GM19193 (cell line): ENCODE results near the gene TCF4.

Experiments
- POLR2A ChIP-seq: IDR thresholded peaks from 4 replicates; pipeline ENCODE4 v1.6.1; 2011; ENCODE audit not compliant: insufficient read depth, insufficient read length; ENCODE audit errors: extremely low read depth

Gene TCF4

DNA sequence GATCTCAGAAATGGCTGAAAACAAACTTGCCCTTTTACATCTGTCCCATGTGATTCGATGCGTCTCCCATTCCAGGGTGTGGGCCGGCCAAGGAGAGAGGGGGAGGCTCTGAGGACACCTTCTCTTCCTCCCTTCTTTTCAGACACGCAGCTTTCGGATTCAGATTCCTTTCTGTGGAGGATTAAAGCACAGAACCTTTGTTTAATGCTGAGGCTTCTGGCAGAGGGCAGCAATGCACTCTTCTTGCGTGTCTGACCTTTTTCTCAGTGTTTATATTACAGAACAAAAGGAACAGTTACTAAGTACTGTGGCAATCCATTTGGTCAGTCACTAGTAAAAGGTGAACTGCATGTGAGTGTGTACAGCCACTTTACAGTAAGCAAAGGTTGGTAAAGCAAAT is 359.8 kb downstream of the TCF4 start:
- TF ChIP-seq POLR2A: no peak

DNA sequence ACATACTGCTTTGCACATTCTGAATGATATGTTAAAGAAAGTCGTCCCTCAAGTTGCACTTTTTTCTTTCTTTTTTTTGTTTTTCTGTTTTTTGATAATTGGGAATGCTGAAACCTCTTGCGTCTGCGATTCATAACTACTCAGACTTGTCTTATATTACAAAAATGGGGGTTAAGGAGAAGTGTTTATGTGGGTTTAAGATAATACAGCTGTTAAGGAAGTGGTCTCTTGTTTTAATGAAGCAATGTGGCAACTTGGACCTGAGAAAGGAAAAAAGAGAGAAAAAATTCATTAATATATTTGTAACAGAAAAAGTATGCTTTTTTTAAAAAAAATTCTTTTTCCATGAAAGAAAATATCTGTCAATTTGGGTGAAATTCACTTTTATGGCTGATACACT is 360.2 kb downstream of the TCF4 start:
- no peak for TF ChIP-seq POLR2A

DNA sequence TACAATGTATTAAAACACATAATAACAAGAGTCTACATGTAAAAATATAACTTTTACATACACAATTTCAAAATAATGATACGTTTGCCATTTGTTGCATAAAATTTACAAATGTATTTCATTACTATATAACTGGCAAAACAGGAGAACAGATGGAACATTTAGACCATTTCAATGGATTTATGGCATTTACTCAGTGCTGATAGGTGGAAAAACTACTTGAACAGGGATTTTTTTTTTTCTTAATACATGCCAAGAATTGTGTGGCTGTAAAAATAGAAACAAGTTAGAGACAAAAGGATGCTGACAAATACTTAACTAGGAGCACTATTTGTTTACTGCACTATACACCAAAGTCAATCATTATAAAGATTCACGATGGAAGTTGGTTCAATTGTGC is 361.9 kb downstream of the TCF4 start:
- no peak for TF ChIP-seq POLR2A

DNA sequence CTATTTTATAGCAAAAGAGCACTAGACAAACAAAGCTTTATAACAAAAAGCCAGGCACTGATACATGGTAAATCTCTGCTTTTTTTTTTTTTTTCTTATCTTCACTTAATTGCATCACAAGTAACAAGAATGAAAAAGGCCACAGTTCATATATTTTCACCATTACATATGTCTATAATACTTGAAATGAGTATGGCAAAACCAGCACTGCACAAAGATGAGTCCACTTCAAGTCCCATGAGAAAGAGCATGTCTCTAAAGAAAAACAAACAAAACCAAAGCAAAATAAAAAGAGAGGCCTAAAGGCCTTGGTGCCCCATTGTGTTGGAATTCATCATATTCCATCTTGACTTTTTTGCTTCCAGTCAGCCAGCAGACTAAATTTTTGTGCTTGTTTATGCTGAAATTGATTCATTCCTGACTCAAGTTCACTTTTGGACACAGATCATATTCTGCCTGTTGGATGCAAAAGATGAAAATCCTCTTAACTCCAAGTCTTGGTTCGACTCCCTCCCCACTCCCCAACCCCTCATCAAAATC is 363.8 kb downstream of the TCF4 start:
- TF ChIP-seq POLR2A: no peak

DNA sequence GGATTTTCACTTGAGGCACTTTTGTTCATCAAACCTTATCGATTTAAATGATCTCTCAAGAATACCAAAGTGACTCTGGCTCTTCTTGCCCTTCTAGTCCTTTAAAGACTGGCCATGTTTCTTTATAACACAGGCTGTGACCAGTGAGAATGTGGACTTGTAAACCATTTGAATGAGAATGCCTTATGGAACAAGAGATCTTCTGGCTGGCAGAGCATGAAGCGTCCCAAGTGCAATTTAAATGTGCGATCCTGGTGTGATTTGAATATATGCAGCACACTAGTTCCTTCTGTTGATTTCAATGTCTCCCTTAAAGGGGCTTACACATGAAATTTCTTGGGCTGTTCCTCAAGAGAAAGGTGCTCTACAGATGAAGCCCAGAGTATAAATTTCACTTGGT is 366.4 kb downstream of the TCF4 start:
- TF ChIP-seq POLR2A: no peak

DNA sequence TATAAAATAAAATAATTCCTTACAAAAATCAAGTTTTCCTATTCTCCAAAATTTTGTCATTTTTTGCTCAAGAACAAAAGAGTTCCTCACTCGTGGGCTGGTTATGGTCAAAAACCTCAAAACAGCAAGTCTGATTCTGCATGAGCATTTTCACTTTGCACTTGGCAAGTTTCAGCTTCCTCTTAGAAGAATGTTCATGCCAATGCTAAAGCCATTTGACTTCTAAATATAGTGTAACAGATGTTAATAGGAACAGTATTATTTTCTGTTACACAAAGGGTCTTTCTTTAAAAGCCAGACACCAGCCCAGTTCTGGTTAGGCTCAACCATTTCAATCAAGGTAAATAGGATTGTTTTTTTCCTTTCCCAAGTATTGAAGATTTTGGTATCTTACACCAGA is 367.5 kb downstream of the TCF4 start:
- TF ChIP-seq POLR2A: no peak

DNA sequence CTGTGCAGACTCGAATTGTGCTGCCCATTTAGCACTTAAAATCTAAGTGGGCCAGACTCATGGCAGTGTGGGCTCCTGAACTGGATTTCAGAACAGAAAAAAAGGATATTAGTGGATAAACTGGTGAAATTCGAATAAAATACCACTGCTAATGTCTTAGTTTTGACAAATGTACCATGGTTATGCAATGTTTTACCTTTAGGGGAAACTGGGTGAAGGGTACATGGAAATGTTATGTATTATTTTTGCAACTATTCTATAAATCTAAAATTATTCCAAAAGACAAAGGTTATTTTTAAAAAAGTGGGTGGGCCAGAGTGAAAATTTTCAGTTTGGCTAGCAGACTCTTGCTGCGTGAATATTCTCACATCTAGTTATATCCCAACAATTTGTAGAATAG is 368.2 kb downstream of the TCF4 start:
- TF ChIP-seq POLR2A: no peak

DNA sequence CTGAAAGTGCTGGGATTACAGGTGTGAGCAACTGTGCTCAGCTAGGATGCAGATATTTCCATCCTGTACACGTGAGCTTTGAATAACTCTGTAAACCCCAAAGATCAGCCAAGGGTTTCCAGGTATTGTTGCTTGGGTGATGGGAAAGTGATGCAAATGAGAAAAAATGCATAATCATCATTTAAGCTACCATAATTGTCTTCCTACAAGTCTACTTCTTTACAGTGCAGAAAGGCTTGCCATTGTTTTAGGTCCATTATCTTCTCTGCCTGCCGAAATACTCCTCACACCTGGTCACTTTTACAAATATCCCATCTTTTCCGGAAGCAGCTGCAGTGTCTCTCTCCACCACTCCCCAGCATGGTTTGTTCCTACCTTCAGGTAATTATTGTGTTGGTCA is 368.9 kb downstream of the TCF4 start:
- TF ChIP-seq POLR2A: no peak

DNA sequence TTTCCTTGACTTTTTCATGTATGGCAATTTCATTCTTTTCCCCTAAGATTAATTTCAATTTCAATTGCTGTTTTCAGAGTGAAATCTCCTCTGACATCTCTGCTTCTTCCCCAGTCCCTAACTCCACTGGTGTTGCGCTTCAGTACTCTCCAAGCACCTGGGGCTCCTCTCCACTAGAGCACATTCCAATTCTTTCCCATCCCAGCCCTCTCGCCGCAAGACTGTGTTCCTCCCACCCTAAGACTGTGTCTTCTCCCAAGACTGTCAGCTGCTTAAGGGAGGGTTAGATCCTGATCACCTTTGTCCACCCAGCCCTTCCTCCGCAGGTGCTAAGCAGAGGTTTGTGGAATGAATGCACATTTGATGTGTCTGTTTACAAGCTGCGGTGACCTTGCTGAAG is 373.0 kb downstream of the TCF4 start:
- no peak for TF ChIP-seq POLR2A

DNA sequence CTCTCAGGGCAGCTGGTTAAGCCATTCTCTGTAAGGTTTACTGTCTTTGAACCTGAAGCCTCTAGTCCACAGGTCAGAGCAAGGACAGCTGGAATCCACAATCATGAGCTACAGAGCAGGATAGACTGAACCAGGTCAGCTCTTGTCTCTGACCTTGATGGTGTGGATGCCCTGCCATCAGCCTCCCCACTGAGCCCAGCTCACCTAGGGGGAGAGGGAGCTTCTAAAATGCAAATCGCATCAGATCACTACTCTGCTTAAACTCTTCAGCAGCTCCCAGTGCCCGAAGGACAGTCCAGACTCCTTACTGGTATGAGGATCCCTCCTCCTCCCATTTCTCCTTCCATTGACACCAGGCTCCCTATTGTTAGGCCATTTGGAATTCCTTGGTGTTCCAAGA is 373.5 kb downstream of the TCF4 start:
- TF ChIP-seq POLR2A: no peak

DNA sequence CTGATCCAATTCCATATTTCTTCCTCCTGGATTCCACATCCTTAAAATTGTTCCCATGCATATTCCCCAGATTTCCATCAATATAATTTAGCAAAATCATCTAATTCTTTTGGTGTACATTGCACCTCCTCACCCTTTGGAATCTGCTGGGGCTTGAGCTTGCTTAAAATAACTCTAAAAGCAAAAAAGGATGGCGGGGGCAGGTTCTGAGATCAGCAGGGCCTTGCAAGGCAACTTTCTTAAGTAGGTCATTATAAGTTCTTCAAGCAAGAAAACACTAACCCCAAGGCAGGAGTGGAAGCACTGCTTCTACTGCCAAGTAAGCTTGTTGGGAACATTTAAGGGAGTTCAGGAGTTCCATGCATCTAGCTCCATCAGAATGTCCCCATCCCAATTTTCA is 374.4 kb downstream of the TCF4 start:
- TF ChIP-seq POLR2A: no peak

DNA sequence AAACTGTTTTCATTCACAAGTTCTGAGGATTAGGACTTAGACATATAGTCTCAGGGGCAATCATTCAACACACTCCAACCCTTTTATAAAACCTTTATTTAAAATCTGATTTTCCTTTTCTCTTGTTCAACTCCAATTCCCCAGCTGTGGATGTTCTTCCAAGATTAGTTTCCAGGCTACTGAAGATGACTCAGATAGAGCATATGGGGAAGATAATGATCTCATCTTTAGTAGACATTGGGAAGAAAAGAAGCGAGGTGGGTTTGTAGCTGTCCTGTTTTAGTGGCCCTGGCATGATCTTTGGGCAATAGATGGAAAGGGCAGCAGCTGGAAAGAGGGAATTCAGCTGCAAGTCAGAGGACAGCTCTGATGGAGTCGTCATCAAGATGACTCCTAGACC is 381.1 kb downstream of the TCF4 start:
- TF ChIP-seq POLR2A: no peak

DNA sequence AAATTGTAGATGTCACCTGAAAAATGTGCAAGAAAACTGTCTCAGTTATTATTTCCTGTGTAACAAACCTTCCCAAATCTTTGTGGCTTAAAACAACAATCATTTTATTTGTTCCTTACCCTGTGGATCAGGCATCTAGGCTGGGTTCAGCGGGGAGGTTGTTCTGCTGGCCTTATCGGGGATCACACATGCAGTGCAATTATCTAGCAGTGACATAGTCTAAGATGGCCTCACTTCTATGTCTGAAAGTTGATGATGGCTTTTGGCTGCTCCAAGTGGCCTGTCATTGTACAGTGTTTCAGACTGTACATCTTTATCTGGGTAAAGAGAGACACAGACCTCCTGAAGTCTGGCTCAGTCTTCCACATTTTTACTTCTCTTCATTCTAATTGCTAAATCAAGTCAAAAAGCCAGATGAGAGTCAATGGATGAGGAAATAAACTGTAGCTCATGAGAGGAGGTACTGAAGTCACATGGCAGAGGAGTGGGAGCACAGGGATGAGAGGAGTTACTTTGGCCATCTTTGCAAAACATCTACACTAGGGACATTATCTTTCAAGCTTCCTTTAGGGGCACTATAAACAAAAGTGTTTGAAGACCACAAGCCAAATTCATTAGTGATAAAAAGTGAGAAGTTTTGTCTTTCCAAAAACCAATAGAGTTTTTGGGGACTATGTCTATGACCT is 385.6 kb downstream of the TCF4 start:
- no peak for TF ChIP-seq POLR2A

DNA sequence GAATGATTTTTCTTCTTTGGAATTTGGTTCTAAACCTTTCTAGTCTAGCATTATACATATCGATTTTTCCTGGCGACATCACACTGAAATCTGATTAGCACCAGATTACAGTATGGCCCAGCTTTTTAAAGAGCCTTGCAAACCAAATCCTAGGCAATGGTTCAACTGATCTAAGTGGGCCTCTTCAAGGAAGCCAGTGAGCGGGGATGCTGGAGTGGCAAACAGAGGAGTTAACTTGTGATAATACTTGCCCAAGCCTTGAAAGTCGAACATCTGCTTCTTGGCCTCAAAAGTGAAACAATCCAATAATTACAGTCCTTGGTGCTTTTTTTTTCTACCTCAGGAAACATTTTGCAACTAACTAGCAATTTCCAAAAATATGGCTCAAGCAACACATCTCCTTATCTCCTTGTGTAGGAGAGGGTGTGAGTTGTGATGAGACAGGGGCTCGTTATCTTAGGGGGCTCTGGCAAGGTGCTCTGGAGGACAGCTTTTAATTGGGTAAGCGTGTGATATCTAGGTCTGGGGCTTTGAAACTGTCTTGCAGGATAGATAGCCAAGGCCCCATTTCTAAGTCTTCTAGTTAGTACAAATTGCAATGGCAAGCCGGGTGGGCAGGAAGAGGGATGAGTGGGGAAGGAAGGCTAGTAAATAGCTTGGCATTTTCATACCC is 388.6 kb downstream of the TCF4 start:
- no peak for TF ChIP-seq POLR2A

DNA sequence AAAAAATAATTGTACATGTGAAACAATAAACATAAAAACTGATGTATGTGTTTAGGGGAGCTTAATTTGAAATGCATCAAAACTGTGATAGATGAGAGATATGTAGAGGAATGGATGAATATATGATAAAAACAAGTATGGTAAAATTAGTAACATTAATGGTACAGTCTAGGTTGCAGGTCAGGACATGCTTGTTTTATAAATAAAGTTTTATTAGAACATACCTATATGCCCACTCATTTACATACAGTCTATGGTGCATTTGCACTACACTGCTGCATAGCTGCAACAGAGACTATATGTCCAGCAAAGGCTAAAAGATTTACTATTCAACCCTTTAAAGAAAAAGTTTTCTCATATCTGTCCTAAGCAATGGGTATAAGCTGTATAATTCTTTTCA is 392.1 kb downstream of the TCF4 start:
- no peak for TF ChIP-seq POLR2A

DNA sequence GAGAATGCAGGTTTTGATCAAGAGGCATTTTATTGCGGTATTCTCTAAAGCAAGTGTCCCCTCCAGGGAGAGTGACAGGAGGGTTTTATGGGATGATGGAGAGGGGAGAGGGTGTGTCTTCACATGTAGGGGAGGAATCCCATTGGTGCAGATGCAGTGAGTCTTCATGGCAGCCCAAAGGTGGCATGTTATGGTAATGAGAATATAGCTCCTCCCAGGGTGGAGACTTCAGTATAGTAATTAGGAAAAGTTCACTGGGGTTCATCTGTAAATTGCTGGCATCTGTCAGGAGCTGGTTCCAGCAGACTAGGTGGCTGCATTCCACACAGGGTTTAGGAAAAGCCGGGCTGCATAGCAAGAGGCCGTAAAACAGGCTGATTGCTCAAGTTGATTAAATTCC is 398.0 kb downstream of the TCF4 start:
- TF ChIP-seq POLR2A: no peak
